ENCODE measurements around the gene GET4. TPM values are rescaled to one million over a fixed set of nuclear protein-coding genes. Genes with fewer than 3 reads are reported as not detected.
"Not testable (repeated sequence)": the region's sequence is repeated elsewhere in the genome, so short reads cannot be mapped to it uniquely, and the experiment has no call there.

Gene GET4
- total RNA-seq, 1 donor from 2014 or later: 43.4 TPM

GRCh38 chr7:869348-869747, 7.0 kb upstream of the GET4 start:
- DNase-seq (ENCODE audit: low spot score): no peak

GRCh38 chr7:871900-872537, 4.3 kb upstream of the GET4 start:
- DNase-seq (ENCODE audit: low spot score): no peak

DNA sequence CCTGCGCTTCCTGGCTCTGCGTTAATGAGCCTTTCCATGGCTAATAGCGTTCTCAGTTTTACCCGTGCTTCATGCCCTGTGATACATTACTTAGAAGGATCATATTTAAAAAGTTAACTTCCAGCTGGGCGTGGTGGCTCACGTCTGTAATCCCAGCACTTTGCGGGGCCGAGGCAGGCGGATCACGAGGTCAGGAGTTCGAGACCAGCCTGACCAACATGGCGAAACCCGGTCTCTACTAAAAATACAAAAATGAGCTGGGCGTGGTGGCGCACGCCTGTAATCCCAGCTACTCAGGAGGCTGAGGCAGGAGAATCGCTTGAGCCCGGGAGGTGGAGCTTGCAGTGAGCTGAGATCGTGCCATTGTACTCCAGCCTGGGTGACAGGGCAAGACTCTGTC, 3.7 kb upstream of the GET4 start:
- DNase-seq (ENCODE audit: low spot score): not testable (repeated sequence)

- peak; percentile 82 for DNase-seq (ENCODE audit: low spot score)
Observed at GRCh38 chr7:873367-874002, 2.9 kb upstream of the GET4 start.

DNA sequence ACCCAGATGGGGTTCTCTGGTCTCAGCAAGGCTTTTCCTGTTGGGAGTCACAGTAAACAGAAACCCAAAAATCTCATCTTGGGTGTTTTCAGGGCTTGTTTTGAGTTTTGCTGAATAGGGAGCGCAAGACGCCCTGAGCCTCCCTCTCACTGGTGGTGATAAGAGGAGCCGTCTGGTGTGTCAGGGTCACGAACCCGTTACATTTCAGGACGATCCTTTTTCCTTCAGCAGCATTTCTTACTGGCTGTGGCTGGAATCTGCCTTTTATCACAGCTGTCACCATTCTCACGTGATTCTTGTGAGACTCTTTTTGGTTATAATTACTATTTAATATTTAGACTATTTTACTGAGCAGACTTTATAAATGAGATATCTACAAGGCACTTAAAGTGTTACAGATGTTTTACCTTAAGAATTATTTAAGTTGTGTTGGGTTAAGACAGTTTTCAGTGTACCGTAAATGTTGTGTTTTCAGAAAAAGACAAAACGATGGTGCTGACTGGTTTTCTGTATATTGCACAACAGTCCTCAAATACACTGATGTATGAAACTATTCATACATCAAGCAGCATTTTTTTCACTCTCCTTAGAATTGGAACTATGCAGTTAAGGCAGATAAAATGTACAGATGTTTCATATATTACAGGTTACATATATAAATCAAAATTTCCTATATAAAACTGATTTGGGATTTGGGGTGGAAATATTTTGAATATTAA, 2.2 kb upstream of the GET4 start:
- DNase-seq (ENCODE audit: low spot score): no peak

- no peak for DNase-seq (ENCODE audit: low spot score)
Observed at GRCh38 chr7:875051-875450, 1.3 kb upstream of the GET4 start.

DNA sequence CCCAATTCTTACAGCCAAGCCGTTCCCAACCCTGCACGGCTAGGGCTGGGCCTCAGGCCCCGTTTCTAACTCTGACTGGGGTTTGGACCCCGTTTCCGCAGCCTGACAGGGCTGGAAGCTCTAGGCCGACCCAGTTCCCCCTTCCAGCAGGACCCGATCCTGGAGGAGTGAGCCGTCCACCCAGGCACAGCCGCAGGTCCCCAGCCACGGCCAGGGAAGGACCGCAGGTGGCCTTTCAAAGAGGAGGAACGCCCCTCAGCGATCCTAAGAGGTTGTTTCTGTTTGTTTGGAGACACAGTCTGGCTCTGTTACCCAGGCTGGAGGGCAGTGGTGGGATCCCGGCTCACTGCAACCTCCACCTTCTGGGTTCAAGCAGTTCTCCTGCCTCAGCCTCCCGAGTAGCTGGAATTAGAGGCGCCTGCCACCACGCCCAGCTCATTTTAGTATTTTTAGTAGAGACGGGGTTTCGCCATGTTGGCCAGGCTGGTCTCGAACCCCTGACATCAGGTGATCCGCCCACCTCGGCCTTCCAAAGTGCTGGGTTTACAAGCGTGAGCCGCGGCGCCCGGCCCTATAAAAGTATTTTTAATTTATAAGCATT, 778 bp upstream of the GET4 start:
- no peak for DNase-seq (ENCODE audit: low spot score)

DNA sequence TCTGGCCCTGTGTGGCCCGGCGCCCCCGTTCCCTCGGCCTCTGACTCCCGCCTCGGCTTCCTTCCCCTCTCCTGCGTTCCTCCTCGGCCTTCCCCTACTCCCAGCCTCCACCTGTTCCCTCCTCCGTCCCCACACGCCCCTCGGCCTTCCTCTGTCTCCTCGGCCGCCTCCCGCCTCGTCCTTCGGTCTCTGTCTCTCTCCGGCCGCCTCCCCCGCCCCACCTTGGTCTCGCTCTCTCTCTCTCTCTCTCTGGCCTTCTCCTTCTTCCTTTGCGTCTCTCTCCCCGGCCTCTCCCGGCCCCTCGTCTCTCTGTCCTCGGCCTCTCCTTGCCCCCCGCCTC, 588 bp downstream of the GET4 start:
- peak; percentile 62 for DNase-seq (ENCODE audit: low spot score)

GRCh38 chr7:877312-878232, 1.2 kb downstream of the GET4 start:
- peak; percentile 63 for DNase-seq (ENCODE audit: low spot score)

DNA sequence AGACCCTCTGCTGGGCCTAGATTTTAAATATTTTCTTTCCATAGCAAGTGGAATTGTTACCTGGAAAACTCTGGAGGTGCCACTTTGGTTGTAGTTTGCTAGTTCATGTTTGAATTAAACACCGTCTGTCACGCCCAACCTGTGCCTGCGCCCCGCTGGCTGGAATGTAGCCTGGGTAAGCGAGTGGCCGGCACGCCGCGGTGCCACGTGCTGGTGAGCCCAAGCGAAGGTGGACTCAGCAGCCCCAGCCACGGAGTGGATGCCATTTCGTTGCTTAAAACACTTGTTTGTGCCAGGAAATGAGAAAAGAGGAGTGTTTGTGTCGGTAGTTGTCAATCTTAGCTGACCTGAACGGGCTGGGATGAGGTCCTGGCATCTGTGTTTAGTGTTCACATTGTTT, 2.7 kb downstream of the GET4 start:
- DNase-seq (ENCODE audit: low spot score): no peak

DNA sequence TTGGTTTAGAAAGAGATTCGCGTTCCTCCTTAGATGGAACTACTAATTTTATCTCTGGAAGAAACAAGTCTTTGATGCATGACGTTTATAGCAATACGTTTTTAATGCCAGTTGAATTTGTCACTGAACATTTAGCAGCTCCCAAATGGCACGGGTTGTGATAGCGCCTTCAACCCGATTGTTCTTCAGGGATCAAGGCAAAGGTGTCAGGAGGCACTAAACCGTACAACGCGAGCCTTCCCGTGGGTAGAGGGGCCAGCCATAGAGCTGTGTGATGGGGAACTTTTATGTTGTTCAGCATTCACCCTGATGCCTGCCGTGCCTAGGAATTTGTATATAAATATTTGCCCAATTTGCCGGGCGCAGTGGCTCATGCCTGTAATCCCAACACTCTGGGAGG, 3.4 kb downstream of the GET4 start:
- no peak for DNase-seq (ENCODE audit: low spot score)

- no peak for DNase-seq (ENCODE audit: low spot score)
Observed at GRCh38 chr7:880450-880849, 4.1 kb downstream of the GET4 start.

DNA sequence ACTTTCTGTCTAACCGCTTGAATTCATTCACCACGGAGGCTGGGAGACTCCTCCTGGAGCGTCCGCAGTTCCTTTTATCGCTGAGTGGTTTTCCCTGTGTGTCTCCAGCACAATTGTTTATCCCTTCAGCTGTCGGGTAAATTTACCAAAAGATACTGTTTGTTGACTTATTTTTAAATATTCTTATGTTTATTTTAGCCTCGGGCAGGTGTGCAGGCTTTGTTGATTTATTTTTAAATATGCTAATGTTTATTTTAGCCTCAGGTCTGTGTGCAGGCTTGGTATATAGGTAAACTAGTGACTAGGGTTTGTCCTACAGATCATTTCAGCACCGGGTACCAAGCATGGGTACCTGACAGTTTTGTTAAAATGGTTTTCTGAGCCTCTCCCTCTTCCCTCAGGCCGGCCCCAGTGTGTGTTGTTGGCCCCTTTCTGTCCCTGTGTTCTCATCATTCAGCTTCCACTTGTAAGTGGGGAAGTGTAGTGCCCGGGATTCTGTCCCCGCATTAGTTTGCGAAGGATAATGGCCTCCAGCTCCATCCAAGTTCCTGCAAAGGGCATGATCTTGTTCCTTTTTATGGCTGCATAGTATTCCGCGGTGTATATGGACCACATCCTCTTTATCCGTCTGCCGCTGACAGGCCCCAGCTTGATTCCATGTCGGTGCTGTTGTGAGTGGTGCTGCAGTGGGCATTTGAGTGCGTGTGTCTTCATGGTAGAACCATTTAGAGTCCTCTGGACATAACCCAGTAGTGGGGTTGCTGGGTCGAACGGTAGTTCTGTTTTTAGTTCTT, 5.3 kb downstream of the GET4 start:
- no peak for DNase-seq (ENCODE audit: low spot score)

DNA sequence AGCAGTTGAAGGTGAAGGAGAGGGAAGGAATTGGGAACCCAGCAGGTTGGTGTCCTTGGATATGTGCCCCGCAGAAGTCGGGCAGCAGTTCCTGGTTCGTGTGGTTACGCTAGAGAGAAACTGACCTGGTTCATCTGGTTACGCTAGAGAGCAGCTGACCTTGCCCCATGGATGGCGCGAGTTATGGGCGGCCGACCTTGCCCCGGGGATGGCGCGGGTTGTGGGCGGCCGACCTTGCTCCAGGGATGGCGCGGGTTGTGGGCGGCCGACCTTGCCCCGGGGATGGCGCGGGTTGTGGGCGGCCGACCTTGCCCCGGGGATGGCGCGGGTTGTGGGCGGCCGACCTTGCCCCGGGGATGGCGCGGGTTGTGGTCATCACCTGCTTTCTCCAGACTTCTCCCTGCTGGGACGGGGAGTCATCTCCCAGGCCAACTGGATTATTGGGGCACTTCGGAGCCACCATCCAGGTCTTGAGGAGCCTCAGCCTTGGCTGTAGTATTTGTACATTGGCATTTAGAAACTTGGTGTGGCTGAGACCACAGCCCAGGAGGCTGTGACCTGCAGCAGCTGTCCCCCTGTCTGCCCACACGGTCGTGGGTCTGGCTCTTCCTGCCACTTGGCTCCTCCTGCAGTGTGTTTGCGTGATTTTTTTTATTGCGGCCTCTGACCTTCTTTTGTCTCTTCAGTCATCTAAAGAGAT, 6.1 kb downstream of the GET4 start:
- no peak for DNase-seq (ENCODE audit: low spot score)

- no peak for DNase-seq (ENCODE audit: low spot score)
Observed at GRCh38 chr7:883055-884021, 7.0 kb downstream of the GET4 start.

- DNase-seq (ENCODE audit: low spot score): no peak
Observed at GRCh38 chr7:884191-885003, 8.0 kb downstream of the GET4 start.

DNA sequence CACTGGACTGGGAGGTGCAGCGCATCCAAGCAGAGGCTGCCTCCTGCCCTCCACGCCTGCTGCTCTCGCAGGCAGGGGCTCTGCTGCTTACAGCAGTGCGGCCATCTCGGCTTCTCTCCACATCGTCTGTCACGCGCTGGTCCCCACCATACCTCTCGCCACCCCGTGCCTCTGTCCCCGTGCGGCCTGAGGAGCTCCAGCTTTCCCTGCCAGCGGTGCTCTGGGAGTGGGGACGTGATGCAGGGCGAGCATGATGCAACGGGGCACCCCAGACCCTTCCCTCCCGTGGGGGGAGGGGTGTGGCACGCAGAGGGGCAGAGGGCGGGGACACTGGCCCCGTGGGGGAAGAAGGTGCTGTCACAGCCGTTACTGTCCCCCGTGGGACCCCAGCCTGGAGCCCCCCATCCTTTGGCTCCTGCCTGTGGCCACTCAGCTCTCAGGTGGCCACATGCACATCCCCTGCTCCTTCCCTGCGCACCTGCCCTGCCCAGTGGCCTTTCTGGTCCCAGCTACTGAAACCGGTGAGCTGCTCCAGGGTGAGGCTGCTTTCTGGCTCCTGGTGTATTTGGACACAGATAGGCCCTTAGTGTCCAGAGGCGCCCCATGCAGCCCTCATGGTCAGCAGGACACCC, 9.0 kb downstream of the GET4 start:
- no peak for DNase-seq (ENCODE audit: low spot score)
